ENCODE measurements around the gene OR2M3. TPM values are rescaled to one million over a fixed set of nuclear protein-coding genes. Genes with fewer than 3 reads are reported as not detected.

Gene OR2M3
- total RNA-seq, 1 experiment from 2014 or later, result not detected

- TF ChIP-seq STAT6 (CRISPR knock-in tag; conservative IDR thresholded peaks at IDR 0.05; ENCODE audit: low read depth) (no peak), SP1 (CRISPR knock-in tag; conservative IDR thresholded peaks at IDR 0.05) (no peak)
These were observed 44.8 kb upstream of the OR2M3 start (continued) for GRCh38 chr1:248152056-248152827.

GRCh38 chr1:248155927-248156326 is 41.1 kb upstream of the OR2M3 start:
- no peak overlapping the region for H3K27ac Mint-ChIP-seq
- H3K4me1 Mint-ChIP-seq, result no peaks in the 10 kb centered on the region
- TF ChIP-seq, protein P1, sequence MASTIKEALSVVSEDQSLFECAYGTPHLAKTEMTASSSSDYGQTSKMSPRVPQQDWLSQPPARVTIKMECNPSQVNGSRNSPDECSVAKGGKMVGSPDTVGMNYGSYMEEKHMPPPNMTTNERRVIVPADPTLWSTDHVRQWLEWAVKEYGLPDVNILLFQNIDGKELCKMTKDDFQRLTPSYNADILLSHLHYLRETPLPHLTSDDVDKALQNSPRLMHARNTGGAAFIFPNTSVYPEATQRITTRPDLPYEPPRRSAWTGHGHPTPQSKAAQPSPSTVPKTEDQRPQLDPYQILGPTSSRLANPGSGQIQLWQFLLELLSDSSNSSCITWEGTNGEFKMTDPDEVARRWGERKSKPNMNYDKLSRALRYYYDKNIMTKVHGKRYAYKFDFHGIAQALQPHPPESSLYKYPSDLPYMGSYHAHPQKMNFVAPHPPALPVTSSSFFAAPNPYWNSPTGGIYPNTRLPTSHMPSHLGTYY (CRISPR knock-in tag; IDR thresholded peaks at IDR 0.05), result no peak
- TF ChIP-seq ESRRA (CRISPR knock-in tag; IDR thresholded peaks at IDR 0.05; ENCODE audit: borderline replicate concordance) (no peak), RORB (CRISPR knock-in tag; IDR thresholded peaks at IDR 0.05) (no peak), CREB1 (CRISPR knock-in tag; IDR thresholded peaks at IDR 0.05) (no peak)
- TF ChIP-seq, protein P2, sequence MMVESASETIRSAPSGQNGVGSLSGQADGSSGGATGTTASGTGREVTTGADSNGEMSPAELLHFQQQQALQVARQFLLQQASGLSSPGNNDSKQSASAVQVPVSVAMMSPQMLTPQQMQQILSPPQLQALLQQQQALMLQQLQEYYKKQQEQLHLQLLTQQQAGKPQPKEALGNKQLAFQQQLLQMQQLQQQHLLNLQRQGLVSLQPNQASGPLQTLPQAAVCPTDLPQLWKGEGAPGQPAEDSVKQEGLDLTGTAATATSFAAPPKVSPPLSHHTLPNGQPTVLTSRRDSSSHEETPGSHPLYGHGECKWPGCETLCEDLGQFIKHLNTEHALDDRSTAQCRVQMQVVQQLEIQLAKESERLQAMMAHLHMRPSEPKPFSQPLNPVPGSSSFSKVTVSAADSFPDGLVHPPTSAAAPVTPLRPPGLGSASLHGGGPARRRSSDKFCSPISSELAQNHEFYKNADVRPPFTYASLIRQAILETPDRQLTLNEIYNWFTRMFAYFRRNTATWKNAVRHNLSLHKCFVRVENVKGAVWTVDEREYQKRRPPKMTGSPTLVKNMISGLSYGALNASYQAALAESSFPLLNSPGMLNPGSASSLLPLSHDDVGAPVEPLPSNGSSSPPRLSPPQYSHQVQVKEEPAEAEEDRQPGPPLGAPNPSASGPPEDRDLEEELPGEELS (CRISPR knock-in tag; IDR thresholded peaks at IDR 0.05), result no peak
- TF ChIP-seq, protein P3, sequence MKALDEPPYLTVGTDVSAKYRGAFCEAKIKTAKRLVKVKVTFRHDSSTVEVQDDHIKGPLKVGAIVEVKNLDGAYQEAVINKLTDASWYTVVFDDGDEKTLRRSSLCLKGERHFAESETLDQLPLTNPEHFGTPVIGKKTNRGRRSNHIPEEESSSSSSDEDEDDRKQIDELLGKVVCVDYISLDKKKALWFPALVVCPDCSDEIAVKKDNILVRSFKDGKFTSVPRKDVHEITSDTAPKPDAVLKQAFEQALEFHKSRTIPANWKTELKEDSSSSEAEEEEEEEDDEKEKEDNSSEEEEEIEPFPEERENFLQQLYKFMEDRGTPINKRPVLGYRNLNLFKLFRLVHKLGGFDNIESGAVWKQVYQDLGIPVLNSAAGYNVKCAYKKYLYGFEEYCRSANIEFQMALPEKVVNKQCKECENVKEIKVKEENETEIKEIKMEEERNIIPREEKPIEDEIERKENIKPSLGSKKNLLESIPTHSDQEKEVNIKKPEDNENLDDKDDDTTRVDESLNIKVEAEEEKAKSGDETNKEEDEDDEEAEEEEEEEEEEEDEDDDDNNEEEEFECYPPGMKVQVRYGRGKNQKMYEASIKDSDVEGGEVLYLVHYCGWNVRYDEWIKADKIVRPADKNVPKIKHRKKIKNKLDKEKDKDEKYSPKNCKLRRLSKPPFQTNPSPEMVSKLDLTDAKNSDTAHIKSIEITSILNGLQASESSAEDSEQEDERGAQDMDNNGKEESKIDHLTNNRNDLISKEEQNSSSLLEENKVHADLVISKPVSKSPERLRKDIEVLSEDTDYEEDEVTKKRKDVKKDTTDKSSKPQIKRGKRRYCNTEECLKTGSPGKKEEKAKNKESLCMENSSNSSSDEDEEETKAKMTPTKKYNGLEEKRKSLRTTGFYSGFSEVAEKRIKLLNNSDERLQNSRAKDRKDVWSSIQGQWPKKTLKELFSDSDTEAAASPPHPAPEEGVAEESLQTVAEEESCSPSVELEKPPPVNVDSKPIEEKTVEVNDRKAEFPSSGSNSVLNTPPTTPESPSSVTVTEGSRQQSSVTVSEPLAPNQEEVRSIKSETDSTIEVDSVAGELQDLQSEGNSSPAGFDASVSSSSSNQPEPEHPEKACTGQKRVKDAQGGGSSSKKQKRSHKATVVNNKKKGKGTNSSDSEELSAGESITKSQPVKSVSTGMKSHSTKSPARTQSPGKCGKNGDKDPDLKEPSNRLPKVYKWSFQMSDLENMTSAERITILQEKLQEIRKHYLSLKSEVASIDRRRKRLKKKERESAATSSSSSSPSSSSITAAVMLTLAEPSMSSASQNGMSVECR (CRISPR knock-in tag; IDR thresholded peaks at IDR 0.05; ENCODE audit: borderline replicate concordance), result no peak
- DNase-seq (ENCODE audit: low spot score), result no peak
- ATAC-seq, result no peak
- H3K27me3 Mint-ChIP-seq (ENCODE audit: low read depth), result no peaks in the 10 kb centered on the region; the same call in 1 of the 2 replicates
- peaks cover 43% of the 10 kb centered on the region for H3K36me3 Mint-ChIP-seq
- H3K9me3 Mint-ChIP-seq, result peaks cover 78% of the 10 kb centered on the region
- ChIA-PET POLR2A (no interaction called here), CTCF (no interaction called here)
- no peak overlapping the region for H3K4me3 Mint-ChIP-seq

GRCh38 chr1:248158758-248159157 is 38.3 kb upstream of the OR2M3 start:
- ATAC-seq, result no peak
- DNase-seq (ENCODE audit: low spot score), result no peak
- peaks cover 71% of the 10 kb centered on the region for H3K9me3 Mint-ChIP-seq
- peaks cover 35% of the 10 kb centered on the region for H3K36me3 Mint-ChIP-seq
- no peak overlapping the region for H3K27ac Mint-ChIP-seq
- H3K27me3 Mint-ChIP-seq (ENCODE audit: low read depth), result no peaks in the 10 kb centered on the region
- ChIA-PET CTCF (no interaction called here), POLR2A (no interaction called here)
- H3K4me3 Mint-ChIP-seq, result no peak overlapping the region
- no peaks in the 10 kb centered on the region for H3K4me1 Mint-ChIP-seq
- TF ChIP-seq JAZF1 (CRISPR knock-in tag; IDR thresholded peaks at IDR 0.05) (no peak), ZNF416 (CRISPR knock-in tag; IDR thresholded peaks at IDR 0.05) (no peak), ATF1 (CRISPR knock-in tag; IDR thresholded peaks at IDR 0.05) (no peak), ZSCAN18 (CRISPR knock-in tag; IDR thresholded peaks at IDR 0.05) (no peak), ATF2 (CRISPR knock-in tag; IDR thresholded peaks at IDR 0.05; ENCODE audit: borderline replicate concordance, low read depth) (no peak), ZNF532 (CRISPR knock-in tag; IDR thresholded peaks at IDR 0.05; ENCODE audit: borderline replicate concordance) (no peak)

Data from WTC11 (cell line).